HFF-Myc (cell line): ENCODE results near the gene EPB41L4A.

Experiments used
- DNase-seq: peaks from one replicate; pipeline ENCODE4 v3.0.0-alpha.2; 2011; ENCODE audit warnings: low read depth; ENCODE audit errors: extremely low read depth
- H3K4me3 ChIP-seq: replicated peaks from 2 replicates; pipeline ENCODE4 v1.5.1; 2011; ENCODE audit warnings: low read depth, mild to moderate bottlenecking, control low read depth, low read length
- TF ChIP-seq, protein P1 (sequence below): IDR thresholded peaks from 2 replicates; pipeline ENCODE4 v1.5.1; 2012; ENCODE audit warnings: mild to moderate bottlenecking, low read depth, low read length, control low read depth; ENCODE audit errors: missing control alignments

EPB41L4A gene

DNA sequence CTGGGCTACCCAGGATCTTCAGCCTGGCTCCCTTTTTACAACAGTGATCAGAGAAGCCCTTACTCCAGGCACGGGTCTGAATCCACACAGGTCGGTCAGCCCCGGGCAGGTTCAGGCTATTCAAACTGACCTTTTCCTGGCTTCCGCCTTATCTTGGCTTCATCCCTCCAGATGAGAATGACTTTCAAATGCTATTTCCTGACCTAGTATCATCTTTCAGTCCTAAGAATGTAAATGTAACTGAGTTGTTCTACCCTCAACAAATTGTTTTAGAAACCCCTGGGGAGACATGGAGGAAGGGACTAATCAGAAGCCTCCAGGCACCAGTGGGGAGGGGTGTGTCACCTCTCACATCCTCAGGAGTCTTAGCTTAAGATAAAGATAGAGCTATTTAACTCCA, 213.2 kb downstream of the EPB41L4A start:
- H3K4me3 ChIP-seq, result no peak overlapping the region
- TF ChIP-seq, protein P1, sequence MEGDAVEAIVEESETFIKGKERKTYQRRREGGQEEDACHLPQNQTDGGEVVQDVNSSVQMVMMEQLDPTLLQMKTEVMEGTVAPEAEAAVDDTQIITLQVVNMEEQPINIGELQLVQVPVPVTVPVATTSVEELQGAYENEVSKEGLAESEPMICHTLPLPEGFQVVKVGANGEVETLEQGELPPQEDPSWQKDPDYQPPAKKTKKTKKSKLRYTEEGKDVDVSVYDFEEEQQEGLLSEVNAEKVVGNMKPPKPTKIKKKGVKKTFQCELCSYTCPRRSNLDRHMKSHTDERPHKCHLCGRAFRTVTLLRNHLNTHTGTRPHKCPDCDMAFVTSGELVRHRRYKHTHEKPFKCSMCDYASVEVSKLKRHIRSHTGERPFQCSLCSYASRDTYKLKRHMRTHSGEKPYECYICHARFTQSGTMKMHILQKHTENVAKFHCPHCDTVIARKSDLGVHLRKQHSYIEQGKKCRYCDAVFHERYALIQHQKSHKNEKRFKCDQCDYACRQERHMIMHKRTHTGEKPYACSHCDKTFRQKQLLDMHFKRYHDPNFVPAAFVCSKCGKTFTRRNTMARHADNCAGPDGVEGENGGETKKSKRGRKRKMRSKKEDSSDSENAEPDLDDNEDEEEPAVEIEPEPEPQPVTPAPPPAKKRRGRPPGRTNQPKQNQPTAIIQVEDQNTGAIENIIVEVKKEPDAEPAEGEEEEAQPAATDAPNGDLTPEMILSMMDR, result no peak
- DNase-seq, result no peak

DNA sequence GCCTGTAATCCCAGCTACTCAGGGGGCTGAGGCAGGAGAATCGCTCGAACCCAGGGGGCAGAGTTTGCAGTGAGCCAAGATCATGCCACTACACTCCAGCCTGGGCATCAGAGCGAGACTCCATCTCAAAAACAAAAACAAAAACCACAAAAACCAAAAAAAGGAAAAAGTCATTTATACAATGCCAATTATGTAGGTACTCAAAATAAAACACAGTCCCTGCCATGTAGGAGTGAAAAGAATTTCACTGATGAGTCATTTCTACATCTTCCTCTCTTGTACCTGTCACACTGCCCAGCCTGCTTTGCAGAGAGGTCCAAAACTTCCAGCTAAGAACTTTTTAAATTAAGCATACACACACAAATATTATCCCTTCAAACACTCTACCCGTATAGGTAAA, 215.8 kb downstream of the EPB41L4A start:
- DNase-seq, result no peak
- no peak overlapping the region for H3K4me3 ChIP-seq
- TF ChIP-seq, protein P1, result no peak

DNA sequence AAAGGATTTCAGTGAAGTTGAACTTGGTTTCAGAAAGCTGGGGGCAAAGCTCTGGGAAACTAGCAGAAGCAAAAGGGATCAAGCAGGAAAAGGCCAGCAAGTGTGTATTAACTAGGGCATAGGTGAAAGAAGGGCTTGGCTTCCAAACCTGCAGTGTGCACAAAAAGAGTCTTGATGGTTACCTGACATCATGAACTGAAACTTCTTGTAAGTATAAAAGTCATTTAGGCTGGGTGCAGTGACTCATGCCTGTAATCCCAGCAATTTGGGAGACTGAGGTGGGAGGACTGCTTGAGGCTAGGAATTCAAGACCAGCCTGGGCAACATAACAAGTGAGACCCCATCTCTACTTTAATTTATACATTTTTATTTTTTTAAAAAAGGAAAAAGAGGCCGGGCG, 216.4 kb downstream of the EPB41L4A start:
- no peak for DNase-seq
- TF ChIP-seq, protein P1, result no peak
- H3K4me3 ChIP-seq, result no peak overlapping the region

DNA sequence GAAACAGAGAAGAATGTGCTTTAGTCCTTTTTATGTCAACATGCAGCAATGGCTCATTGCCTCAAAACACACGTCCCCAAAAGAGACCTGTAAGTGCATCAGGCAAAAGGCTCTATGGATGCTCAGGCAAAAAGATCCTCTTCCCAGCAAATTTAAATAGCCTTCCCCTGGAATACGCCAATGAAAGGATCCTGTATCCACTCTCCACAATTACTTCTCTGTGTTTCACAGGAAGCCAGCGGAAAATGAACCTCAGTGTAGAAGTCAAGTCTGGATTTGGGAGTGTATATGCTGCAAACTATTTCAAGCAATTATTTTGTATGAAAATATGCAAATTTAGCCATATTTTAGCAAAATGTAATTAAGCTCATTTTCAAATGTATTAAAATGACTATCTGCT, 217.9 kb downstream of the EPB41L4A start:
- no peak for DNase-seq
- no peak overlapping the region for H3K4me3 ChIP-seq
- TF ChIP-seq, protein P1, result no peak

DNA sequence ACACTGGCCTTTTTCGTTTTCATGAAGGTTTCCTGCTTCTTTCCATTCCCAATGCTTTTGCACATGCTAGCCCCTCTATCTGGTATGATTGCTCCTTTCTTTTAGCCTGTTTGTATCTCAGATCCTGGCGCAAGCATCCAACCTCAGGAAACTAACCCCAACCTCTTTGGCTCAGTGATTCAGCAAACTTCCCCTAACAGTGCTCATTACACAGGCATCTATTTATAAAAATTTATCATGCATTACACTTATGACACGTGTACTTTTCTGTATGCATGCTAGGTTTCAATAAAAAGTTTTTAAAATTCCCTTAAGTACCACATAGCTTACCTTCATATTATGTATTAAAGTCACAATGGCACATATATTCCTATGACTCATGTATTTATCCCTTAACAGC, 218.9 kb downstream of the EPB41L4A start:
- DNase-seq, result no peak
- TF ChIP-seq, protein P1, result no peak

DNA sequence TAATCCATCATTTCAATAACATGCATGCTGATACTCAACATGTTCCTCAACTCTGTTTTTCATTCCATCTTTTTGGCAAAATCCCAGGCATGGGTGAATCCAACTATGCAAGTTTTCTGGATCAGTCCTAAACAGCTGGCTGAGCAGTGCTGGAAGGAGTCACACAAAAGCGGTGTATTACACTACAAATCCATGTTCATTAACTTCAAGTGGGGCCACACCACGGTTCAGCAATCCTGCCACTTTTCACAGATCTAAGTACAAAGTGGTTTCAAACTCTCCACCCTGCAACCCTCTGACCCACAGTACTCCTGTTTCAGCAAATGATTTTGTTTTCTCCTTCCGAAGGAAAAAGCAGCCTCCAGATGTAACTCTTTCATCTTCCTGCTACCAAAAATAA, 222.5 kb downstream of the EPB41L4A start:
- DNase-seq, result no peak
- TF ChIP-seq, protein P1, result no peak
- H3K4me3 ChIP-seq, result no peak overlapping the region

More for the DNA sequence above, 218.9 kb downstream of the EPB41L4A start:
- no peak overlapping the region for H3K4me3 ChIP-seq

DNA sequence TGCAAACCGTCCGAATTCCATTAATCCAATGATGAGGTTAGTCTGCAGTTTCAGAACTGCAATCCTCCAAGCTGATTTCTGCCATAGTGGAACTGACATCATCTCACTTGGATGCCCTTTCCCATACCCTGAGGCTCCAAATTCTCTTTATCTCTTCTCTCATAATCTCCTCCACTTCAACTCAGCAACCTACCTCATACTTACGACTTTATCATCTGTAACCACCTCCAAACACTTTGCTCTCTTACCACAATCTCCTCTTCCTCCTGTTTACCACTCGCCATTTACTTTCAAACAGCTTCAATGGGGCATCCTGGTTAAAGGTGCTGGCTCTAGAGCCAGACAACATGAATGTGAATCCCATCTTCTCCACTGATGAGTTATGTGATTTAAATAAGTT, 223.2 kb downstream of the EPB41L4A start:
- TF ChIP-seq, protein P1, result no peak
- no peak for DNase-seq
- H3K4me3 ChIP-seq, result no peak overlapping the region
